Inferior parietal cortex (tissue), 1 donor: ENCODE data around the gene FATE1.
A peak's percentile ranks its signal among the peaks of the same experiment; 100 is the strongest.
"Not testable (repeated sequence)": the region's sequence is repeated elsewhere in the genome, so short reads cannot be mapped to it uniquely, and the experiment has no call there.

Source experiments
- DNase-seq: peaks from one replicate; pipeline ENCODE4 v3.0.0-alpha.2; 2016; ENCODE audit errors: extremely low spot score

The FATE1 gene

GRCh38 chrX:151715752-151716151, at the start of gene FATE1:
FATE1 (plus strand) TSS chrX:151716035; CDS start chrX:151716120, 85 bp downstream.
- DNase-seq = no peak

GRCh38 chrX:151675121-151675746, 40.6 kb upstream of the FATE1 start:
- DNase-seq = no peak

GRCh38 chrX:151676196-151676595, 39.6 kb upstream of the FATE1 start:
- no peak for DNase-seq

- no peak for DNase-seq
These were observed 35.9 kb upstream of the FATE1 start for GRCh38 chrX:151679798-151680402.

- peak; percentile 52 for DNase-seq
These were observed 35.0 kb upstream of the FATE1 start for GRCh38 chrX:151680805-151681204.

GRCh38 chrX:151687635-151688034, 28.2 kb upstream of the FATE1 start:
- no peak for DNase-seq

- DNase-seq = no peak
These were observed 27.1 kb upstream of the FATE1 start for GRCh38 chrX:151688695-151689094.

GRCh38 chrX:151692825-151693224, 23.0 kb upstream of the FATE1 start:
- DNase-seq = no peak

- no peak for DNase-seq
These were observed 21.7 kb upstream of the FATE1 start for GRCh38 chrX:151694121-151694520.

- DNase-seq = no peak
These were observed 20.9 kb upstream of the FATE1 start, which contains the start of gene PRRG3 for GRCh38 chrX:151694661-151695582. PRRG3 (plus strand) TSS chrX:151695458; CDS start chrX:151698815, 3,357 bp downstream.

- no peak for DNase-seq
These were observed 20.1 kb upstream of the FATE1 start for GRCh38 chrX:151695583-151696340.

- DNase-seq = not testable (repeated sequence)
These were observed 18.8 kb upstream of the FATE1 start for GRCh38 chrX:151697082-151697481.

GRCh38 chrX:151697522-151697921, 18.3 kb upstream of the FATE1 start:
- no peak for DNase-seq

GRCh38 chrX:151698485-151698884, 17.4 kb upstream of the FATE1 start:
- DNase-seq = no peak

GRCh38 chrX:151699746-151700145, 16.1 kb upstream of the FATE1 start:
- no peak for DNase-seq

GRCh38 chrX:151700581-151700980, 15.3 kb upstream of the FATE1 start:
- no peak for DNase-seq

GRCh38 chrX:151701071-151701470, 14.8 kb upstream of the FATE1 start:
- DNase-seq = no peak

GRCh38 chrX:151701531-151701930, 14.3 kb upstream of the FATE1 start:
- no peak for DNase-seq

- no peak for DNase-seq
These were observed 13.7 kb upstream of the FATE1 start for GRCh38 chrX:151702026-151702714.

- DNase-seq = no peak
These were observed 13.0 kb upstream of the FATE1 start for GRCh38 chrX:151702741-151703340.

GRCh38 chrX:151703487-151703886, 12.3 kb upstream of the FATE1 start:
- DNase-seq = no peak
